ENCODE data around the gene B3GNT3.

B3GNT3 gene

DNA sequence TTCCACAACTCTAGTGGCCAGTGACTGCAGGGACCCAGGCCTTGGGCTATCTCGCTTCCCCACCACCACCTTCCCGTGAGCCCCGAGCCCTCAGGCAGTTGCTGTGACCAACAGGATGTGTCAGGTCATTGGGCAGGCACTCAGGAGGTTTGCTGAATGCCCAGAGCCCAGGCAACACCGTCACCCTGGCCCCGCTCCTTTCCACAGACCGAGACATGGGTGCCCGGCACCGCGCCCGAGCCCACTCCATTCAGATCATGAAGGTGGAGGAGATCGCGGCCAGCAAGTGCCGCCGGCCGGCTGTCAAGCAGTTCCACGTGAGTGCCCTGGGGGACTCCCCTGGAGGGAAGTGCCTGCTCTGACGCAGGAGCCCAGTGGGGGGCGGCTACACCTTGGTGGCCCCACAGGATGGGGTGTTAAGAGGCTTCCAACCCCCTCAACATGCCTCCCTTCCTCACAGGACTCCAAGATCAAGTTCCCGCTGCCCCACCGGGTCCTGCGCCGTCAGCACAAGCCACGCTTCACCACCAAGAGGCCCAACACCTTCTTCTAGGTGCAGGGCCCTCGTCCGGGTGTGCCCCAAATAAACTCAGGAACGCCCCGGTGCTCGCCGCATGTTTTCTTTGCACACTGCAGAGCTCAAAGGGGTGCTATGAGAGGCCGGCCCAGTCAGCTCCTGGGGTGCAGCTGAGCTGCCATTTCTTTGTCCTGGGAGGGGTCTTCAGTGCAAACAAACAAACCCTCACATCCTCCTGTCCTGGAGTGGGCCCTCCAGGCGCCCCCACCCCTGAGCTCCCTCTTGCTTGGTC, 68.0 kb downstream of the B3GNT3 start:
- DNase-seq, result no peak
